HG03520 (cell line): ENCODE data around the gene APBA2.
"Not testable (repeated sequence)": the region's sequence is repeated elsewhere in the genome, so short reads cannot be mapped to it uniquely, and the experiment has no call there.

Source experiments
- ATAC-seq: cut with Tn5 transposase; IDR thresholded peaks from one replicate; pipeline ENCODE4 v1.9.1; 2021; ENCODE audit warnings: mild to moderate bottlenecking, moderate library complexity; ENCODE audit not compliant: unreplicated experiment

The APBA2 gene

GRCh38 chr15:29031502-29032228 lies 145.9 kb downstream of the APBA2 start:
- ATAC-seq: no peak

- no peak for ATAC-seq
These were observed 146.5 kb downstream of the APBA2 start for GRCh38 chr15:29032229-29032625.

GRCh38 chr15:29032751-29033150 lies 147.0 kb downstream of the APBA2 start:
- ATAC-seq: no peak

GRCh38 chr15:29034151-29034550 lies 148.4 kb downstream of the APBA2 start:
- no peak for ATAC-seq

GRCh38 chr15:29034593-29035335 lies 149.0 kb downstream of the APBA2 start:
- ATAC-seq: no peak

- no peak for ATAC-seq
These were observed 149.8 kb downstream of the APBA2 start for GRCh38 chr15:29035336-29036285.

GRCh38 chr15:29037997-29038705 lies 152.4 kb downstream of the APBA2 start:
- no peak for ATAC-seq

- ATAC-seq: no peak
These were observed 153.9 kb downstream of the APBA2 start for GRCh38 chr15:29039466-29040369.

GRCh38 chr15:29040370-29040751 lies 154.6 kb downstream of the APBA2 start:
- ATAC-seq: no peak

GRCh38 chr15:29043736-29044502 lies 158.1 kb downstream of the APBA2 start:
- ATAC-seq: no peak

- ATAC-seq: no peak
These were observed 158.7 kb downstream of the APBA2 start for GRCh38 chr15:29044503-29044901.

GRCh38 chr15:29045161-29045560 lies 159.4 kb downstream of the APBA2 start:
- ATAC-seq: not testable (repeated sequence)

- no peak for ATAC-seq
These were observed 159.9 kb downstream of the APBA2 start for GRCh38 chr15:29045717-29046116.

GRCh38 chr15:29046281-29046810 lies 160.6 kb downstream of the APBA2 start:
- no peak for ATAC-seq

GRCh38 chr15:29046977-29047376 lies 161.2 kb downstream of the APBA2 start:
- no peak for ATAC-seq

GRCh38 chr15:29048011-29048410 lies 162.2 kb downstream of the APBA2 start:
- ATAC-seq: no peak

- ATAC-seq: no peak
These were observed 165.1 kb downstream of the APBA2 start for GRCh38 chr15:29050870-29051269.

- ATAC-seq: no peak
These were observed 165.6 kb downstream of the APBA2 start for GRCh38 chr15:29051422-29051821.

- no peak for ATAC-seq
These were observed 167.2 kb downstream of the APBA2 start for GRCh38 chr15:29053006-29053405.
